ENCODE results near the gene OR14C36.
"Not testable (repeated sequence)": the region's sequence is repeated elsewhere in the genome, so short reads cannot be mapped to it uniquely, and the experiment has no call there.

OR14C36 gene

GRCh38 chr1:248348475-248348874, at the start of gene OR14C36:
Gene OR14C36, plus strand, starts transcription at chr1:248348775. Its CDS starts 0 bp downstream, at chr1:248348775.
- no peak for DNase-seq (ENCODE audit: extremely low read depth in 1 of 2, low read depth in 1 of 2)

- DNase-seq (ENCODE audit: extremely low read depth in 1 of 2, low read depth in 1 of 2) = no peak
Measured at GRCh38 chr1:248303324-248303723, 45.3 kb upstream of the OR14C36 start, which contains the start of gene OR2T12. Gene OR2T12, minus strand, starts transcription at chr1:248303424. Its CDS starts 7,846 bp downstream, at chr1:248295578.

- DNase-seq (ENCODE audit: extremely low read depth in 1 of 2, low read depth in 1 of 2) = not testable (repeated sequence)
Measured at GRCh38 chr1:248305672-248306071, 42.9 kb upstream of the OR14C36 start.

- no peak for DNase-seq (ENCODE audit: extremely low read depth in 1 of 2, low read depth in 1 of 2)
Measured at GRCh38 chr1:248306103-248306502, 42.5 kb upstream of the OR14C36 start.

- DNase-seq (ENCODE audit: extremely low read depth in 1 of 2, low read depth in 1 of 2) = not testable (repeated sequence)
Measured at GRCh38 chr1:248306740-248307139, 41.8 kb upstream of the OR14C36 start.

- DNase-seq (ENCODE audit: extremely low read depth in 1 of 2, low read depth in 1 of 2) = no peak
Measured at GRCh38 chr1:248316796-248317195, 31.8 kb upstream of the OR14C36 start.

- no peak for DNase-seq (ENCODE audit: extremely low read depth in 1 of 2, low read depth in 1 of 2)
Measured at GRCh38 chr1:248324468-248324867, 24.1 kb upstream of the OR14C36 start, which contains the start of gene OR2M7. Gene OR2M7, minus strand, starts transcription at chr1:248324568. Its CDS starts 0 bp downstream, at chr1:248324568.

GRCh38 chr1:248343451-248343850, 5.1 kb upstream of the OR14C36 start:
- DNase-seq (ENCODE audit: extremely low read depth in 1 of 2, low read depth in 1 of 2) = no peak

- DNase-seq (ENCODE audit: extremely low read depth in 1 of 2, low read depth in 1 of 2) = no peak
Measured at GRCh38 chr1:248359415-248359814, 10.8 kb downstream of the OR14C36 start.

GRCh38 chr1:248361121-248361715, 12.6 kb downstream of the OR14C36 start, which contains the start of gene OR2T4:
Gene OR2T4, plus strand, starts transcription at chr1:248361665. Its CDS starts 0 bp downstream, at chr1:248361665.
- DNase-seq (ENCODE audit: extremely low read depth in 1 of 2, low read depth in 1 of 2) = no peak

- DNase-seq (ENCODE audit: extremely low read depth in 1 of 2, low read depth in 1 of 2) = no peak
Measured at GRCh38 chr1:248366609-248367008, 18.0 kb downstream of the OR14C36 start.

GRCh38 chr1:248372394-248372793, 23.8 kb downstream of the OR14C36 start:
- DNase-seq (ENCODE audit: extremely low read depth in 1 of 2, low read depth in 1 of 2) = no peak

- no peak for DNase-seq (ENCODE audit: extremely low read depth in 1 of 2, low read depth in 1 of 2)
Measured at GRCh38 chr1:248373761-248374160, 25.2 kb downstream of the OR14C36 start.

- no peak for DNase-seq (ENCODE audit: extremely low read depth in 1 of 2, low read depth in 1 of 2)
Measured at GRCh38 chr1:248375446-248375845, 26.9 kb downstream of the OR14C36 start, which contains the start of gene OR2T6. Gene OR2T6, plus strand, starts transcription at chr1:248375746. Its CDS starts 11,863 bp downstream, at chr1:248387609.

GRCh38 chr1:248376916-248377315, 28.3 kb downstream of the OR14C36 start:
- DNase-seq (ENCODE audit: extremely low read depth in 1 of 2, low read depth in 1 of 2) = no peak

GRCh38 chr1:248380854-248381253, 32.3 kb downstream of the OR14C36 start:
- DNase-seq (ENCODE audit: extremely low read depth in 1 of 2, low read depth in 1 of 2) = no peak

GRCh38 chr1:248388426-248388825, 39.9 kb downstream of the OR14C36 start:
- no peak for DNase-seq (ENCODE audit: extremely low read depth in 1 of 2, low read depth in 1 of 2)

GRCh38 chr1:248393050-248393449, 44.5 kb downstream of the OR14C36 start:
- DNase-seq (ENCODE audit: extremely low read depth in 1 of 2, low read depth in 1 of 2) = no peak

Data from stimulated activated CD8-positive, alpha-beta memory T cell treated with anti-CD3 and anti-CD28 coated beads, Interleukin-7, amount 100 ng/mL, for 48 hours (primary cell).